Kidney epithelial cell (primary cell): ENCODE data around the gene KCNMB2. TPM values are rescaled to one million over a fixed set of nuclear protein-coding genes. Genes with fewer than 3 reads are reported as not detected.

ENCODE experiments used
- DNase-seq: peaks from one replicate; pipeline ENCODE4 v3.0.0-alpha.2; 2010; ENCODE audit warnings: low read depth
- H3K27me3 ChIP-seq: 2 replicates; pipeline ENCODE4 v1.6.0; 2011; ENCODE audit warnings: low read length; ENCODE audit not compliant: control insufficient read depth, insufficient read depth
- H3K36me3 ChIP-seq: 2 replicates; pipeline ENCODE4 v1.5.1; 2011; ENCODE audit warnings: low read length; ENCODE audit not compliant: control insufficient read depth, insufficient read depth
- H3K4me3 ChIP-seq: 2 replicates; pipeline ENCODE4 v1.5.1; 2011; ENCODE audit warnings: low read depth, mild to moderate bottlenecking, control low read depth, low read length
- CTCF ChIP-seq: IDR thresholded peaks from 2 replicates; pipeline ENCODE4 v1.5.1; 2011; ENCODE audit warnings: mild to moderate bottlenecking, moderate library complexity, low read length, control low read depth, inconsistent platforms; ENCODE audit not compliant: insufficient read depth, poor library complexity, severe bottlenecking
- total RNA-seq: library from RNA; depleted of rRNA; stranded (reverse); fragments of >200 nt; gene quantifications from 2 replicates; pipeline ENCODE4 v1.2.3, GENCODE V29; 2015

Gene KCNMB2
- total RNA-seq, 1 donor from 2014 or later: 3.6 TPM

- no peak for DNase-seq
- Histone ChIP-seq H3K4me3 (no peak overlapping the region), H3K27me3 (no peaks in the 10 kb centered on the region), H3K36me3 (no peaks in the 10 kb centered on the region)
- TF ChIP-seq CTCF: no peak
Observed at GRCh38 chr3:178805741-178806140, 269.5 kb downstream of the KCNMB2 start.

GRCh38 chr3:178806651-178807050, 270.4 kb downstream of the KCNMB2 start:
- no peak for TF ChIP-seq CTCF
- no peaks in the 10 kb centered on the region for H3K27me3 ChIP-seq

GRCh38 chr3:178807694-178808093, 271.5 kb downstream of the KCNMB2 start:
- Histone ChIP-seq H3K27me3 (no peaks in the 10 kb centered on the region), H3K36me3 (no peaks in the 10 kb centered on the region), H3K4me3 (no peak overlapping the region)
- TF ChIP-seq CTCF: no peak
- no peak for DNase-seq

More at GRCh38 chr3:178806651-178807050, 270.4 kb downstream of the KCNMB2 start:
- no peak overlapping the region for H3K4me3 ChIP-seq
- DNase-seq: no peak
- H3K36me3 ChIP-seq: no peaks in the 10 kb centered on the region

GRCh38 chr3:178808748-178809147, 272.5 kb downstream of the KCNMB2 start:
- no peak overlapping the region for H3K4me3 ChIP-seq
- no peak for DNase-seq
- no peak for TF ChIP-seq CTCF

GRCh38 chr3:178810181-178810580, 273.9 kb downstream of the KCNMB2 start:
- DNase-seq: no peak
- Histone ChIP-seq H3K36me3 (no peaks in the 10 kb centered on the region), H3K4me3 (no peak overlapping the region), H3K27me3 (no peaks in the 10 kb centered on the region)
- no peak for TF ChIP-seq CTCF

More at GRCh38 chr3:178808748-178809147, 272.5 kb downstream of the KCNMB2 start:
- Histone ChIP-seq H3K27me3 (no peaks in the 10 kb centered on the region), H3K36me3 (no peaks in the 10 kb centered on the region)

- H3K27me3 ChIP-seq: no peaks in the 10 kb centered on the region
- no peak for DNase-seq
- TF ChIP-seq CTCF: no peak
- H3K4me3 ChIP-seq: no peak overlapping the region
- H3K36me3 ChIP-seq: no peaks in the 10 kb centered on the region
Observed at GRCh38 chr3:178822722-178823121, 286.5 kb downstream of the KCNMB2 start.
